Uterus (tissue), 4 donors: Measurements from ENCODE around the gene APCS. TPM values are rescaled to one million over a fixed set of nuclear protein-coding genes. Genes with fewer than 3 reads are reported as not detected.

Source experiments
- DNase-seq, 2 donors: peaks; one replicate each; pipeline ENCODE4 v3.0.0-alpha.2; 2019 to 2020
- H3K27ac ChIP-seq, 2 donors: fragments of 200-600 bp; sonication (generic); 1 replicate in 1 of 2; 2 replicates in 1 of 2; pipeline ENCODE4 v1.5.1; 2016 to 2018
- H3K27me3 ChIP-seq, 2 donors: fragments of 200-600 bp; sonication (generic); one replicate each; pipeline ENCODE4 v1.5.1; 2018 to 2019; ENCODE audit warnings: control low read depth in 1 of 2
- H3K36me3 ChIP-seq, 2 donors: fragments of 200-600 bp; sonication (generic); one replicate each; pipeline ENCODE4 v1.5.1; 2019; ENCODE audit warnings: control low read depth in 1 of 2
- H3K4me1 ChIP-seq, 2 donors: fragments of 200-600 bp; sonication (generic); one replicate each; pipeline ENCODE4 v1.5.1; 2018 to 2019; ENCODE audit warnings: control low read depth in 1 of 2
- H3K4me3 ChIP-seq, 2 donors: fragments of 200-600 bp; sonication (generic); 1 replicate in 1 of 2; 2 replicates in 1 of 2; pipeline ENCODE4 v1.5.1; 2018 to 2019; ENCODE audit warnings: mild to moderate bottlenecking in 1 of 2
- H3K9me3 ChIP-seq, 2 donors: fragments of 200-600 bp; sonication (generic); one replicate each; pipeline ENCODE4 v1.5.1; 2019; ENCODE audit warnings: control low read depth in 1 of 2
- CTCF ChIP-seq, 4 experiments: fragments of 200-600 bp in 2 of 4; fragments of 450-650 bp in 2 of 4; sonication (generic) in 2 of 4; IDR thresholded peaks; one replicate each; pipeline ENCODE4 v1.5.1; 2016 to 2019; ENCODE audit warnings: antibody characterized with exemption in 4 of 4, mild to moderate bottlenecking in 2 of 4, moderate library complexity in 1 of 4
- POLR2A ChIP-seq, 2 donors: fragments of 450-650 bp; IDR thresholded peaks; one replicate each; pipeline ENCODE4 v1.6.1; 2016; ENCODE audit warnings: antibody characterized with exemption in 2 of 2, mild to moderate bottlenecking in 1 of 2, moderate library complexity in 1 of 2
- intact Hi-C: fragments of 100-400 bp; cut with DNase I; formaldehyde crosslinking; loops from one replicate; pipeline ENCODE4 v1.15.1; 2023; ENCODE audit warnings: low total_unique reads
- total RNA-seq, 4 donors: library from RNA; depleted of rRNA in 3 of 4; stranded (reverse); fragments of >200 nt in 3 of 4; gene quantifications; one replicate each; pipeline versions ENCODE4 v1.1.0 to v1.2.4, GENCODE V29; 2014 to 2023
- donor health status: DM: yes; HTN: yes; CAD: no.

Gene APCS
- total RNA-seq, 4 donors from 2014 or later, result not detected

DNA sequence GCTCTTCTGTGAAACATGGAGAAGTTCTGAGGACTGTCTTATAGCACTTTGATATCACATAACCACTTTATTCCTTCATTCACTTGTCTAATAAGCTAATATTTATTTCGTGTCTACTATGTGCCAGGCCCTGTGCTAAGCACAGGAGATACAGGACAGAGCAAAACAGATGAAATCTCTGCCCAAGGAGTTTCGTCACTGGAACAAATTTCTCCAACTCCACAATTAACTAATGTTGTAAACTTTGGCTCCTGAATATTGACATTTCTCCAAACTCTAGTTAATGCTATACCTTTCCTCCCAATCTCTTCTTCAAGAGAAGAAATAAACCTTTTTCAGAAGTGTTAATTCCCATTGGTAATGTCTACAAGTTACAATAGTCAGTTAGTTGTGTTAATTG lies 27.0 kb upstream of the APCS start:
- Histone ChIP-seq H3K4me3 (no peak overlapping the region), H3K36me3 (no peaks in the 10 kb centered on the region), H3K27me3 (no peaks in the 10 kb centered on the region), H3K27ac (no peak overlapping the region), H3K9me3 (no peaks in the 10 kb centered on the region), H3K4me1 (no peaks in the 10 kb centered on the region)
- no peak for DNase-seq
- no peak for TF ChIP-seq CTCF (IDR thresholded peaks at IDR 0.05)
- TF ChIP-seq POLR2A (IDR thresholded peaks at IDR 0.05), result no peak
- intact Hi-C loops, result no loop called here

GRCh38 chr1:159561497-159561896 lies 26.1 kb upstream of the APCS start:
- DNase-seq, result no peak
- no peaks in the 10 kb centered on the region for H3K27me3 ChIP-seq
- intact Hi-C loops, result no loop called here
- no peaks in the 10 kb centered on the region for H3K4me1 ChIP-seq
- H3K9me3 ChIP-seq, result no peaks in the 10 kb centered on the region
- no peak overlapping the region for H3K4me3 ChIP-seq
- H3K36me3 ChIP-seq, result no peaks in the 10 kb centered on the region
- H3K27ac ChIP-seq, result no peak overlapping the region
- TF ChIP-seq POLR2A (IDR thresholded peaks at IDR 0.05), result no peak
- no peak for TF ChIP-seq CTCF (IDR thresholded peaks at IDR 0.05)

- Histone ChIP-seq H3K27me3 (no peaks in the 10 kb centered on the region), H3K9me3 (no peaks in the 10 kb centered on the region), H3K36me3 (no peaks in the 10 kb centered on the region), H3K4me1 (no peaks in the 10 kb centered on the region), H3K4me3 (no peak overlapping the region), H3K27ac (no peak overlapping the region)
- TF ChIP-seq POLR2A (IDR thresholded peaks at IDR 0.05) (no peak), CTCF (IDR thresholded peaks at IDR 0.05) (no peak)
- DNase-seq, result no peak
- intact Hi-C loops, result no loop called here
Observed at GRCh38 chr1:159562680-159563079, 24.9 kb upstream of the APCS start.

GRCh38 chr1:159577446-159577845 lies 10.2 kb upstream of the APCS start:
- H3K36me3 ChIP-seq, result no peaks in the 10 kb centered on the region
- DNase-seq, result no peak
- no peak for TF ChIP-seq POLR2A (IDR thresholded peaks at IDR 0.05)
- TF ChIP-seq CTCF (IDR thresholded peaks at IDR 0.05), result no peak
- H3K4me1 ChIP-seq, result no peaks in the 10 kb centered on the region
- intact Hi-C loops, result no loop called here
- H3K9me3 ChIP-seq, result no peaks in the 10 kb centered on the region
- H3K27ac ChIP-seq, result no peak overlapping the region
- no peaks in the 10 kb centered on the region for H3K27me3 ChIP-seq
- no peak overlapping the region for H3K4me3 ChIP-seq

DNA sequence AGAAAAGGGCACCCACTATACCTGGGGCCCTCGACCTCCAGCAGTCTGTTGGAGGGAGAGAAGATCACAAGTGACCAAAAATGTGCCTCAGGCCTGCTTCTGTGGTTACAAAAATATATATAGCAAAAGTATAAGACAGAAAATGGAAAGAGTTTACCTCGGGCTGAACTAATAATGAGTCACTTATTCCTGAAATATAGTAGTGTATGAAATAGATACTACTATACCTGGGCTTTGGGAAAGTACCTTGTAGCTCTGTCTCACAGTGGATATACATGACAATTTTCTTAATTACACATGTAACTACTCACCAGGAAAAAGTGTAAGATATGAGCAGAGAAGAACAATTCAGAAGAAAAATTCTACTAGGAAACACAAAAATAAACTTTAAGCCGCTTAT lies 7.3 kb upstream of the APCS start:
- no peaks in the 10 kb centered on the region for H3K4me1 ChIP-seq
- no peaks in the 10 kb centered on the region for H3K27me3 ChIP-seq
- no peaks in the 10 kb centered on the region for H3K9me3 ChIP-seq
- H3K4me3 ChIP-seq, result no peak overlapping the region
- no peaks in the 10 kb centered on the region for H3K36me3 ChIP-seq
- H3K27ac ChIP-seq, result no peak overlapping the region
- TF ChIP-seq POLR2A (IDR thresholded peaks at IDR 0.05) (no peak), CTCF (IDR thresholded peaks at IDR 0.05) (no peak)
- no peak for DNase-seq
- intact Hi-C loops, result no loop called here
